Activated CD8-positive, alpha-beta memory T cell treated with anti-CD3 and anti-CD28 coated beads, Interleukin-2, amount 50 U/mL, for 24 hours (primary cell): ENCODE data around the gene ZDHHC24.
"Not testable (repeated sequence)": the region's sequence is repeated elsewhere in the genome, so short reads cannot be mapped to it uniquely, and the experiment has no call there.

ENCODE experiments used
- DNase-seq: peaks from one replicate; pipeline ENCODE4 v3.0.0-alpha.2; 2020; ENCODE audit errors: extremely low read depth

The ZDHHC24 gene

GRCh38 chr11:66544952-66545351 lies 896 bp downstream of the ZDHHC24 start:
- not testable (repeated sequence) for DNase-seq

GRCh38 chr11:66543263-66544107 lies 2.4 kb downstream of the ZDHHC24 start:
- peak; percentile 20 for DNase-seq

GRCh38 chr11:66542362-66542761 lies 3.5 kb downstream of the ZDHHC24 start:
- no peak for DNase-seq

GRCh38 chr11:66541892-66542291 lies 4.0 kb downstream of the ZDHHC24 start:
- no peak for DNase-seq

- DNase-seq: not testable (repeated sequence)
Observed at GRCh38 chr11:66540598-66540997, 5.2 kb downstream of the ZDHHC24 start.

GRCh38 chr11:66539870-66540213 lies 6.0 kb downstream of the ZDHHC24 start:
- DNase-seq: no peak

GRCh38 chr11:66539170-66539869 lies 6.5 kb downstream of the ZDHHC24 start:
- no peak for DNase-seq

GRCh38 chr11:66532784-66533183 lies 13.1 kb downstream of the ZDHHC24 start:
- DNase-seq: no peak

- DNase-seq: no peak
Observed at GRCh38 chr11:66531841-66532240, 14.0 kb downstream of the ZDHHC24 start.

- DNase-seq: no peak
Observed at GRCh38 chr11:66530927-66531709, 14.7 kb downstream of the ZDHHC24 start.

- no peak for DNase-seq
Observed at GRCh38 chr11:66529655-66530054, 16.2 kb downstream of the ZDHHC24 start.

GRCh38 chr11:66529069-66529468 lies 16.8 kb downstream of the ZDHHC24 start:
- DNase-seq: no peak

GRCh38 chr11:66524304-66525040 lies 21.4 kb downstream of the ZDHHC24 start:
- no peak for DNase-seq

GRCh38 chr11:66523611-66524010 lies 22.2 kb downstream of the ZDHHC24 start:
- no peak for DNase-seq

GRCh38 chr11:66510990-66511339 lies 34.9 kb downstream of the ZDHHC24 start:
- DNase-seq: no peak

- peak; percentile 58 for DNase-seq
Observed at GRCh38 chr11:66510271-66510989, 35.4 kb downstream of the ZDHHC24 start, which contains the start of gene BBS1. Gene BBS1 (plus strand): TSS chr11:66510635. CDS start chr11:66510660, 25 bp downstream.

- DNase-seq: no peak
Observed at GRCh38 chr11:66509131-66509561, 36.7 kb downstream of the ZDHHC24 start.

GRCh38 chr11:66505276-66505816 lies 40.5 kb downstream of the ZDHHC24 start:
- no peak for DNase-seq

- DNase-seq: no peak
Observed at GRCh38 chr11:66498506-66498905, 47.3 kb downstream of the ZDHHC24 start.

GRCh38 chr11:66497206-66497605 lies 48.6 kb downstream of the ZDHHC24 start:
- DNase-seq: no peak

GRCh38 chr11:66495401-66495854 lies 50.4 kb downstream of the ZDHHC24 start:
- DNase-seq: no peak
